Endothelial cell of umbilical vein (primary cell): ENCODE results near the gene HNRNPH3.

Experiments used
- CTCF ChIP-seq, 2 donors: IDR thresholded peaks; 1 replicate in 1 of 2; 2 replicates in 1 of 2; pipeline ENCODE4 v1.5.1; 2011; ENCODE audit warnings: low read length in 2 of 2, mild to moderate bottlenecking in 2 of 2, moderate library complexity in 2 of 2, control low read depth in 1 of 2, inconsistent platforms in 1 of 2, low read depth in 1 of 2; ENCODE audit not compliant: insufficient read depth in 1 of 2; ENCODE audit errors: extremely low read depth in 1 of 2
- EZH2 ChIP-seq: IDR thresholded peaks from 2 replicates; pipeline ENCODE4 v1.6.1; 2012; ENCODE audit warnings: borderline replicate concordance, low read depth, mild to moderate bottlenecking, moderate library complexity, low read length, inconsistent platforms; ENCODE audit not compliant: severe bottlenecking
- FOS ChIP-seq: IDR thresholded peaks from 2 replicates; pipeline ENCODE4 v1.6.1; 2011; ENCODE audit warnings: mild to moderate bottlenecking, low read length, moderate library complexity, borderline replicate concordance; ENCODE audit not compliant: insufficient read depth
- GATA2 ChIP-seq: IDR thresholded peaks from 2 replicates; pipeline ENCODE4 v1.7.0; 2011; ENCODE audit warnings: low read depth, mild to moderate bottlenecking, moderate library complexity, mixed read lengths, low read length; ENCODE audit not compliant: insufficient read length, insufficient read depth
- MAX ChIP-seq: IDR thresholded peaks from 2 replicates; pipeline ENCODE4 v1.6.1; 2011; ENCODE audit not compliant: insufficient read depth, insufficient read length
- MYC ChIP-seq: IDR thresholded peaks from one replicate; pipeline ENCODE4 v1.6.1; 2011; ENCODE audit warnings: mild to moderate bottlenecking, low read depth, low read length
- POLR2A ChIP-seq: IDR thresholded peaks from 2 replicates; pipeline ENCODE4 v1.6.1; 2012; ENCODE audit warnings: low read depth, mild to moderate bottlenecking, control low read depth, low read length
- POLR2AphosphoS5 ChIP-seq: IDR thresholded peaks from 2 replicates; pipeline ENCODE4 v1.6.1; 2012; ENCODE audit warnings: low read depth, mild to moderate bottlenecking, control low read depth, low read length, moderate library complexity; ENCODE audit not compliant: insufficient read depth

GRCh38 chr10:68353537-68353936, 21.7 kb downstream of the HNRNPH3 start:
- TF ChIP-seq CTCF (IDR thresholded peaks at IDR 0.05; ENCODE audit: extremely low read depth in 1 of 2, insufficient read depth in 1 of 2, low read depth in 1 of 2, low read length in 2 of 2) = no peak
- no peak for TF ChIP-seq POLR2A
- TF ChIP-seq POLR2AphosphoS5 = no peak
- no peak for TF ChIP-seq MYC
- TF ChIP-seq FOS = no peak
- no peak for TF ChIP-seq MAX
- TF ChIP-seq EZH2 = no peak
- TF ChIP-seq GATA2 = no peak
